Pancreas (tissue), 10 donors: ENCODE results near the gene ZSWIM6. TPM values are rescaled to one million over a fixed set of nuclear protein-coding genes. Genes with fewer than 3 reads are reported as not detected.

Source experiments
- ATAC-seq, 4 donors: fragments of 200-7000 bp; cut with Tn5 transposase; one replicate each; pipeline versions ENCODE4 v1.8.0 to v1.9.1; 2020; ENCODE audit warnings: mild to moderate bottlenecking in 4 of 4, moderate library complexity in 4 of 4
- DNase-seq, 6 donors: peaks; one replicate each; pipeline ENCODE4 v3.0.0-alpha.2; 2020
- FAIRE-seq: peaks from 2 replicates; lab custom pipeline; 2012; peaks lifted over from hg19 to GRCh38; lab: Jason Lieb, UNC
- H3K27ac ChIP-seq, 4 donors: fragments of 200-600 bp; sonication (generic); 1 replicate in 3 of 4; 2 replicates in 1 of 4; pipeline versions ENCODE4 v1.5.0 to v1.8.0; 2020
- H3K27me3 ChIP-seq, 4 donors: fragments of 200-600 bp; one replicate each; pipeline ENCODE4 v1.8.0; 2021
- H3K36me3 ChIP-seq, 3 donors: fragments of 200-600 bp; sonication (generic) in 1 of 3; one replicate each; pipeline versions ENCODE4 v1.5.0 to v1.8.0; 2020 to 2021
- H3K4me1 ChIP-seq, 3 donors: fragments of 200-600 bp; one replicate each; pipeline ENCODE4 v1.8.0; 2021
- H3K4me3 ChIP-seq, 4 donors: fragments of 200-600 bp; sonication (generic) in 2 of 4; one replicate each; pipeline versions ENCODE4 v1.5.0 to v1.8.0; 2020 to 2021
- H3K9me3 ChIP-seq, 4 donors: fragments of 200-600 bp; one replicate each; pipeline ENCODE4 v1.8.0; 2021
- WGBS, 2 donors: extraction: QIAGEN DNeasy Blood & Tissue Kit; methylation state at CpG; one replicate each; pipeline ENCODE4 v1.1.7; 2013; 5-methylcytosine and 5-hydroxymethylcytosine counted together
- intact Hi-C, 3 donors: fragments of 100-400 bp; cut with DNase I; formaldehyde crosslinking; loops; one replicate each; pipeline versions ENCODE4 v1.11.1 to v1.14.2; 2022
- polyA plus RNA-seq, 2 donors: library from polyadenylated mRNA; stranded (reverse); fragments of 200-250 nt; gene quantifications; one replicate each; pipeline ENCODE4 v1.2.3, GENCODE V29; 2013
- total RNA-seq, 6 donors: library from RNA; stranded (reverse); fragmentation: NEBNext Ultra II Directional in 4 of 6; extraction: Animal tissue kit (Norgen Biotek cat#: 25700) in 4 of 6; gene quantifications; one replicate each; pipeline versions ENCODE4 v1.2.1 to v1.2.4, GENCODE V29; 2021 to 2023
- TF ChIP-seq, protein P1 (sequence below), 4 donors: fragments of 200-600 bp; sonication (generic) in 3 of 4; IDR thresholded peaks; one replicate each; pipeline versions ENCODE4 v1.5.0 to v1.8.0; 2021; ENCODE audit warnings: antibody characterized with exemption in 4 of 4
- donor health status: healthy with polysubstance abuse.
- donor health status: DM: no; HTN: no; CAD: no; lungs with moderate emphysema.
- donor health status: DM: no; HTN: no; CAD: no.
- donor health status: control.
- donor health status: control.
- donor health status: Bipolar disorder and iron deficiency.
- donor health status: DM: yes; HTN: yes; CAD: no.
- donor health status: DM: no; HTN: no; CAD: no.
- donor health status: DM: no; HTN: no; CAD: no.
- donor health status: DM: yes; HTN: yes; CAD: no.

The ZSWIM6 gene
- total and polyA plus RNA-seq, 8 donors = 3.6 to 12.9 (median 6.2) TPM

DNA sequence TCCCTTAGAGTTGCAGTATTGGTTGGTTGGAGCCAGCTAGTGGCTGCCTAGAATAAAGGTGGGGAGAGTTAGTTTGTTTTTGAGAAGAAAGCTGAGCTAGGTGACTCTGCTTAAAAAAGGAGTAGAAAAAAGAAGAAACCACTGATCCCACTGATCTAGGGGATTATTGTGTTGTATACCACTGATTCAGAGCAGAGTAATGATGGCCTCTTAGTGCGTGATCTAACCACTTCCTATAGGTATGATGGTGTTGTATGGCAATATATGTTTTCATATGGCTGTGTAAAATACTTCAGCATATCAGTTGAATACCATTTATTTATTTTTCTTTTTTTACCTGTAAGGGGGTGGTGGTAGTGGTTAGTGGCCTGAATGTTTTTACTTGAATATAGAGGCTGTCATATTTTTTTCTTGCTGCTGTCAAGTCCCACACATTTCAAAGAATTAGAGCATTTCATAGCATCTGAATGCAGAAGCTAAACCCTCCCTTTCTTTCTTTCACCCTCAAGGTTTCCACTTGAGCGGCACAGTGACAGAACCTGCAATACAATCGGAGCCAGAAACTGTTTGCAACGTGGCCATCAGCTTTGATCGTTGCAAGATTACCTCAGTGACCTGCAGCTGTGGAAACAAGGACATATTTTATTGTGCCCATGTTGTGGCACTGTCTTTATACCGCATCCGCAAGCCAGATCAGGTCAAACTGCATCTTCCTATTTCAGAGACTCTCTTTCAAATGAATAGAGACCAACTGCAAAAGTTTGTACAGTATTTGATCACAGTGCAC, 140.3 kb downstream of the ZSWIM6 start:
- intact Hi-C loops = loop anchor here in 1 of 3 donors (10.0 kb wide), 1 partner anchor 58 kb away; no protein-coding TSS in a partner anchor
- DNase-seq (no peak), ATAC-seq (peak in 2 of 4 donors; percentile 33 to 40), FAIRE-seq (no peak)
- TF ChIP-seq, protein P1, sequence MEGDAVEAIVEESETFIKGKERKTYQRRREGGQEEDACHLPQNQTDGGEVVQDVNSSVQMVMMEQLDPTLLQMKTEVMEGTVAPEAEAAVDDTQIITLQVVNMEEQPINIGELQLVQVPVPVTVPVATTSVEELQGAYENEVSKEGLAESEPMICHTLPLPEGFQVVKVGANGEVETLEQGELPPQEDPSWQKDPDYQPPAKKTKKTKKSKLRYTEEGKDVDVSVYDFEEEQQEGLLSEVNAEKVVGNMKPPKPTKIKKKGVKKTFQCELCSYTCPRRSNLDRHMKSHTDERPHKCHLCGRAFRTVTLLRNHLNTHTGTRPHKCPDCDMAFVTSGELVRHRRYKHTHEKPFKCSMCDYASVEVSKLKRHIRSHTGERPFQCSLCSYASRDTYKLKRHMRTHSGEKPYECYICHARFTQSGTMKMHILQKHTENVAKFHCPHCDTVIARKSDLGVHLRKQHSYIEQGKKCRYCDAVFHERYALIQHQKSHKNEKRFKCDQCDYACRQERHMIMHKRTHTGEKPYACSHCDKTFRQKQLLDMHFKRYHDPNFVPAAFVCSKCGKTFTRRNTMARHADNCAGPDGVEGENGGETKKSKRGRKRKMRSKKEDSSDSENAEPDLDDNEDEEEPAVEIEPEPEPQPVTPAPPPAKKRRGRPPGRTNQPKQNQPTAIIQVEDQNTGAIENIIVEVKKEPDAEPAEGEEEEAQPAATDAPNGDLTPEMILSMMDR (IDR thresholded peaks at IDR 0.05) = no peak
- Histone ChIP-seq H3K4me1 (peaks cover 6 to 13% (median 7%) of the 10 kb centered on the region in 3 donors), H3K4me3 (no peak overlapping the region), H3K9me3 (no peaks in the 10 kb centered on the region), H3K27ac (no peak overlapping the region), H3K27me3 (no peaks in the 10 kb centered on the region), H3K36me3 (no peaks in the 10 kb centered on the region)
- WGBS, 2 donors = 50 to 52% methylated on average over 7 of the region's 7 CpGs

DNA sequence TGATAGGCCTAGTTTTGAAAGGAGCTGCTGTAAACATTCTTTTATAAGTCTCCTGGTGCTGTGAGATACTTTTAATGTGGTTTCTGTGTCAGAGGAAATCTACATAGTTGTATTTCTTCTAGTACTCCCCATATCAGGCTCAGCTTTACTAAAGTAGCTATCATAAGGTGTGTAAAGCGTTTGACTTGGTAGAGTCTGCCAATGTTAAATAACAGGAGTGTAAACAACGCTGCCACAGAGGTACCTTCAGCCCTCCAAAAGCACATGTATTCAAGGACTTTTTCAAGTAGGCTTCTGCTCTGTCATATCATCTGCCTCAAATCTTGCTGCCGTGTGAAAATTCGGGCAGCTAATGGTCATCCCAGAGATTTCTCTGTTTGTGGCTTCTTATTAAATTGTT, 142.7 kb downstream of the ZSWIM6 start:
- no peaks in the 10 kb centered on the region for H3K27me3 ChIP-seq
- peak in 2 of 4 donors; percentile 58 to 65 for ATAC-seq
- H3K27ac ChIP-seq = no peak overlapping the region
- H3K4me3 ChIP-seq = no peak overlapping the region
- H3K9me3 ChIP-seq = no peaks in the 10 kb centered on the region
- no peak for DNase-seq
- H3K36me3 ChIP-seq = no peaks in the 10 kb centered on the region
- 45 to 52% methylated on average over 4 of the region's 4 CpGs for WGBS, 2 donors
- intact Hi-C loops = loop anchor here in 1 of 3 donors (10.0 kb wide), 1 partner anchor 60 kb away; no protein-coding TSS in a partner anchor
- H3K4me1 ChIP-seq = peaks cover 0 to 14% (median 4%) of the 10 kb centered on the region in 3 donors
- no peak for FAIRE-seq
- TF ChIP-seq, protein P1 (IDR thresholded peaks at IDR 0.05) = no peak

DNA sequence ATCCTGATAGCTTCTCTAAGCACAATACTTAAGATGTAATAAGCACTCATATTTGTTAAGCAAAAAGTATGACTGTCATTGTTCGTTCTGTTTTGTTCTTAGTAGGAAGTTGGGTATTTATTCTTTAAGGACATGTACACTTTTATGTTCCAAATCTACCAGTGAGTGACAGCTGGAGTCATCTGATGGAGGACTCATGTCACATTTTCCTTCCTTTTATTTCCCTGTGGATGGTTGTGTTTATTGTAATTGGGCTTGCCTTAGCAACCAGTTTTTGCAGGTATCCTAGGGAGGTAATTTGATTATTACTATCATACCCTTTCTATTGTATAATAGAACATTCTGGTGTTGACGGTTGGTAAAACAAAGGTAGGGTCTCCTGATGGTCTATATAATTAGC, 145.7 kb downstream of the ZSWIM6 start:
- TF ChIP-seq, protein P1 (IDR thresholded peaks at IDR 0.05) = no peak
- Histone ChIP-seq H3K4me3 (no peak overlapping the region), H3K27ac (no peak overlapping the region), H3K4me1 (peaks cover 5 to 19% (median 12%) of the 10 kb centered on the region in 3 donors), H3K9me3 (no peaks in the 10 kb centered on the region), H3K27me3 (no peaks in the 10 kb centered on the region), H3K36me3 (no peaks in the 10 kb centered on the region)
- DNase-seq (no peak), FAIRE-seq (no peak), ATAC-seq (no peak)
- intact Hi-C loops = loop anchor here in 1 of 3 donors (10.0 kb wide), 1 partner anchor 63 kb away; no protein-coding TSS in a partner anchor
- WGBS, 2 donors = 31 to 51% methylated on average over 2 of the region's 2 CpGs

DNA sequence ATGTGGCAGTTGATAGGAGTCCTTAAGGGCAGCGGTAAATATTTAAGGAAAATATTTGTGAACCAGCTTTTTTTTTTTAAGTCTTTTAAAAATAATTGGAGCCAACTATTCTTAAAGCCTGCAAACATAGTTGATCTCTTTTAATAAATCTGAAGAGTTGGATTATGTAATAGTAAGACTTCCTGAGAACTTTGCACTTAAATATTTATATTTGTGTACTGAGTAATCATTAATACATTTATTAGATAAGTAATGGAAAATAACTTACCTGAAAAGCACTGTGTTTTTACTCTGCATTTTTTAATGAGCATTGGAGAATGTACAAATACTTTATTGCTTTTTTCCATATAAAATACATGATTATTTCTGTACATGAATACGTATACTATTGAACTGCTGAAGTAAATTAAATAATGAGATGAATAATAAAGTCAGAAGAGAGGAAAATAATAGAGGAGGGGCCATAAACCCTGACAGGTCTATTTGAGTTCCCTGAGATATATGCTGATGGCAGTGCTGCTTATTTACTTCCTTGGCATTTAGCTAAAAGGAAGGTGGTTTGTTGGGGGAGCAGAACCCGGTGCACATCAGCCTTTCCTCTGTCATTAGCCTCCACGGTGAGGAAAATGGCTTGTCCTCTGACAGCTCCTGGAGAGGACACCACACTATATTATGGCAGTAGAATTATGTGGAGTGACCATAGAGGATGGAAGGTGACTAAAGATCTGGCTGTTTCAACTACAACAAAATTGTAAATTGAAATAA, 148.0 kb downstream of the ZSWIM6 start:
- WGBS, 2 donors = 29 to 31% methylated on average over 4 of the region's 4 CpGs
- DNase-seq (no peak), ATAC-seq (peak; percentile 56 to 74 (median 61)), FAIRE-seq (no peak)
- Histone ChIP-seq H3K4me3 (no peak overlapping the region), H3K36me3 (no peaks in the 10 kb centered on the region), H3K4me1 (peaks cover 5 to 19% (median 12%) of the 10 kb centered on the region in 3 donors), H3K27me3 (no peaks in the 10 kb centered on the region), H3K9me3 (no peaks in the 10 kb centered on the region), H3K27ac (no peak overlapping the region)
- intact Hi-C loops = loop anchor here in 1 of 3 donors (10.0 kb wide), 1 partner anchor 65 kb away; no protein-coding TSS in a partner anchor
- TF ChIP-seq, protein P1 (IDR thresholded peaks at IDR 0.05) = no peak
